B cell (primary cell): ENCODE data around the gene INHBE.

Experiments used
- EZH2 ChIP-seq: IDR thresholded peaks from 2 replicates; pipeline ENCODE4 v1.6.1; 2012; ENCODE audit warnings: borderline replicate concordance, low read depth, mild to moderate bottlenecking, moderate library complexity, low read length; ENCODE audit not compliant: insufficient read depth, poor library complexity, severe bottlenecking
- TF ChIP-seq, protein P1 (sequence below): fragments of 200-600 bp; IDR thresholded peaks from one replicate; pipeline ENCODE4 v1.8.0; 2022; ENCODE audit warnings: antibody characterized with exemption, mild to moderate bottlenecking

DNA sequence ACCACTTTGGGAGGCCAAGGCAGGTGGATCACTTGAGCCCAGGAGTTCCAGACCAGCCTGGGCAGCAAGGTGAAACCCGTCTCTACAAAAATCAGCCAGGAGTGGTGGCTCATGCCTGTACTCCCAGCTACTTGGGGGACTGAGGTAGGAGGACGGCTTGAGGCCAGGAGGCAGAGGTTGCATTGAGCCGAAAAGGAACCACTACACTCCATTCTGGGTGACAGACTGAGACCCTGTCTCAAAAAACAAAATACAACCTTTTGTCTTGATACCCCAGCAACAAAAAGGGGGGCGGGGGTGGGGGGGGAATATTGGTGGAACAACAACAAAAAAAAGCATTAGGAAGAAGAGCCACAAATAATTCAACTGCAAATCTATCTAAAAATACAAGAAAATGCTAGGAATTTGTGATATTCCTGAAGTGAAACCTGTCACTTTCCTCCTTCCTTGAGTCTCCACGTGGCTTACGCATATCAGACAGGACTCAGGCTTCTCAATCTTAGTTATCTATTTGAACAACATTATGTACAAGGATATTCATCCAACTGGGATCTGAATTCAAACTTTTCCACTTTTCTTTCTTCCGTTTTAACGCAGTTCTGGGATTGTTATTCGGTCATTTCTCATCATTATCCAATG lies 25.5 kb upstream of the INHBE start:
- TF ChIP-seq, protein P1, sequence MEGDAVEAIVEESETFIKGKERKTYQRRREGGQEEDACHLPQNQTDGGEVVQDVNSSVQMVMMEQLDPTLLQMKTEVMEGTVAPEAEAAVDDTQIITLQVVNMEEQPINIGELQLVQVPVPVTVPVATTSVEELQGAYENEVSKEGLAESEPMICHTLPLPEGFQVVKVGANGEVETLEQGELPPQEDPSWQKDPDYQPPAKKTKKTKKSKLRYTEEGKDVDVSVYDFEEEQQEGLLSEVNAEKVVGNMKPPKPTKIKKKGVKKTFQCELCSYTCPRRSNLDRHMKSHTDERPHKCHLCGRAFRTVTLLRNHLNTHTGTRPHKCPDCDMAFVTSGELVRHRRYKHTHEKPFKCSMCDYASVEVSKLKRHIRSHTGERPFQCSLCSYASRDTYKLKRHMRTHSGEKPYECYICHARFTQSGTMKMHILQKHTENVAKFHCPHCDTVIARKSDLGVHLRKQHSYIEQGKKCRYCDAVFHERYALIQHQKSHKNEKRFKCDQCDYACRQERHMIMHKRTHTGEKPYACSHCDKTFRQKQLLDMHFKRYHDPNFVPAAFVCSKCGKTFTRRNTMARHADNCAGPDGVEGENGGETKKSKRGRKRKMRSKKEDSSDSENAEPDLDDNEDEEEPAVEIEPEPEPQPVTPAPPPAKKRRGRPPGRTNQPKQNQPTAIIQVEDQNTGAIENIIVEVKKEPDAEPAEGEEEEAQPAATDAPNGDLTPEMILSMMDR = no peak
- TF ChIP-seq EZH2 = no peak
